ENCODE data around the gene DDA1.

The DDA1 gene

DNA sequence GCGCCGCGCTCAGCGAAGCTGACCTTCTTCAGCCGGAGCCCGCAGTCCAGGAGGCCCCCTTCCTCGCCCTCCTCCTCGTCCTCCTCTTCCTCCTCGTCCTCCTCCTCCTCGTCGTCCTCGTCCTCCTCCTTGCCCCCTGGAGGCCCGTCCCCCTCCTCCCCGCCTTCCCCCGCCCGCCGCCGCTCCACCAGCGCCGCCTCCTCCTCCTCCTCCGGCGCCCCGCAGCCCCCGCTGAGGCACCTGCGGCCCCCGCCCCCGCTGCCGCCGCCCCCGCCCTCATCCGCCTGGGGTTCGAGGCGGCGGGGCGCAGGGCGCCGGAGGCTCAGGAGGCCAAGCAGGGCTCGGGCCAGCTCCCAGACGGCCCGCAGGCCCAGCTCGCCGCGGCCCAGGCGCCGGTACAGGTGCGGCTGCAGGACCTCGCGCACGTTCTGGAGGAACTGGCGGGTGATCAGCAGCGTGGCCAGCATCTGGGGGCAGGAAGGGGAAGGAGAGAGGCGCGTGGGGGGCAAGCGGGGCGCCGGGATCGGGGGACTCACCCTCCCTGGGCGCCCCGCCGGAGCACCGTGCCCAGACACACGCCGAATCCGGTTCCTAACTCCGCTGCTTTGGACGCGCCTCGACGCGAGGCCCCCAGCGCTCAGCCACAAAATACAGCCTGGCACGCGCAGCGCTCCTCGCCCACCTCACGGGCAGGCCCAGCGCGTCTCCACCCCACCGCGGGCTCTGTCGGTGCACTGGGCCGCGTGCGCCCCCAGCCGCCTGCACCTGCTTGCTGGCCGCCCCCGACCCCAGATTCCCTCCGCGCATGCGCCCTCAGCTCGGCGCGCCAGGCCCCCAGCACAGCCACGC lies 19.4 kb downstream of the DDA1 start:
- TF ChIP-seq, protein P1, sequence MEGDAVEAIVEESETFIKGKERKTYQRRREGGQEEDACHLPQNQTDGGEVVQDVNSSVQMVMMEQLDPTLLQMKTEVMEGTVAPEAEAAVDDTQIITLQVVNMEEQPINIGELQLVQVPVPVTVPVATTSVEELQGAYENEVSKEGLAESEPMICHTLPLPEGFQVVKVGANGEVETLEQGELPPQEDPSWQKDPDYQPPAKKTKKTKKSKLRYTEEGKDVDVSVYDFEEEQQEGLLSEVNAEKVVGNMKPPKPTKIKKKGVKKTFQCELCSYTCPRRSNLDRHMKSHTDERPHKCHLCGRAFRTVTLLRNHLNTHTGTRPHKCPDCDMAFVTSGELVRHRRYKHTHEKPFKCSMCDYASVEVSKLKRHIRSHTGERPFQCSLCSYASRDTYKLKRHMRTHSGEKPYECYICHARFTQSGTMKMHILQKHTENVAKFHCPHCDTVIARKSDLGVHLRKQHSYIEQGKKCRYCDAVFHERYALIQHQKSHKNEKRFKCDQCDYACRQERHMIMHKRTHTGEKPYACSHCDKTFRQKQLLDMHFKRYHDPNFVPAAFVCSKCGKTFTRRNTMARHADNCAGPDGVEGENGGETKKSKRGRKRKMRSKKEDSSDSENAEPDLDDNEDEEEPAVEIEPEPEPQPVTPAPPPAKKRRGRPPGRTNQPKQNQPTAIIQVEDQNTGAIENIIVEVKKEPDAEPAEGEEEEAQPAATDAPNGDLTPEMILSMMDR (IDR thresholded peaks at IDR 0.05), result no peak
- Mint-ChIP-seq H3K27ac (no peak overlapping the region), H3K9me3 (no peaks in the 10 kb centered on the region), H3K4me1 (peaks cover 35% of the 10 kb centered on the region), H3K27me3 (ENCODE audit: low read depth, poor library complexity) (peaks cover 31% of the 10 kb centered on the region), H3K4me3 (peak overlapping the region; percentile 64), H3K36me3 (ENCODE audit: low read depth) (peaks cover 31% of the 10 kb centered on the region)
- peak; percentile 57 for DNase-seq

DNA sequence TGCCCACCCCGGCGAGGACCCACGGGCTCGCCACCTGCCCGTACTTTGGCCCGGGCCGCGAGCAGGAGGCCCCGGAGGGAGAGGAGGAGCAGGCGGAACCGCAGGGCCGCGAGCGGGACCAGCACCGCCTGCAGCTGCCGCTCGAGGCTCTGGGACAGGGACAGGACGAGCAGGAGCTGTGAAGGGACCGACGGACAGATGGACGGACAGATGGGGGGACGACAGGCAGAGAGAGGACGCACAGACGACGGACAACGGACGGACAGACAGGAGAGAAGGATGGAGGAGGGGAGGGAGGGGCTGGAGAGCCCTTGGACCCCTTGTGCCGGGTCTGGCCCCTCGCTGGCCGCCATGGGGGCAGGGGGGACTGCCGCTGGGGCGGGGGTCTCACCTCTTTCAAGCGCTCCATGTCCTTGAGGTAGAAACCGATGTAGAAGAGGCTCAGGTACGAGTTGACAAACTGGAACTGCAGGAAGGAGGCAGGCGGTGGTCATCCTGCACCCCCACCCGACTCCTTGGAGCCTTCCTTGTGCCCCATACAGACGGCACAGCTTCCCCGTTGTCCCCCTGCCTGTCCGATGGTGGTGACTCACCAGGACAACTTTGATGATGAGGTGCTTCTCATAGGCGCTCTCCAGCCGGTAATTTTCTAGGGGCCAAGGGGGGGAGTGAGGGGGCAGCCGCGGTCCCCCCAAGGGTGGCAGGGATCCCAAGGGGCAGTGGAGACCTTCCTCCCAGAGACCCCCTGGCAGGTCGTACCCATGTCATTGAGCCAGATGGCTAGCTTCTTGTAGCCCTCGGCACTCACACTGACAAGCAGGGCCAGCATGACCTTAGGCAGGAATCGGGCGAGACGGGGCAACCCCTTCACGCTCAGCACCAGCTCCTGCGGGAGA lies 20.3 kb downstream of the DDA1 start:
- peaks cover 31% of the 10 kb centered on the region for H3K36me3 Mint-ChIP-seq (ENCODE audit: low read depth)
- no peak overlapping the region for H3K27ac Mint-ChIP-seq
- TF ChIP-seq, protein P1 (IDR thresholded peaks at IDR 0.05), result no peak
- peak overlapping the region; percentile 47 for H3K4me3 Mint-ChIP-seq
- no peaks in the 10 kb centered on the region for H3K9me3 Mint-ChIP-seq
- DNase-seq, result no peak
- peaks cover 39% of the 10 kb centered on the region for H3K4me1 Mint-ChIP-seq
- peaks cover 31% of the 10 kb centered on the region for H3K27me3 Mint-ChIP-seq (ENCODE audit: low read depth, poor library complexity)

DNA sequence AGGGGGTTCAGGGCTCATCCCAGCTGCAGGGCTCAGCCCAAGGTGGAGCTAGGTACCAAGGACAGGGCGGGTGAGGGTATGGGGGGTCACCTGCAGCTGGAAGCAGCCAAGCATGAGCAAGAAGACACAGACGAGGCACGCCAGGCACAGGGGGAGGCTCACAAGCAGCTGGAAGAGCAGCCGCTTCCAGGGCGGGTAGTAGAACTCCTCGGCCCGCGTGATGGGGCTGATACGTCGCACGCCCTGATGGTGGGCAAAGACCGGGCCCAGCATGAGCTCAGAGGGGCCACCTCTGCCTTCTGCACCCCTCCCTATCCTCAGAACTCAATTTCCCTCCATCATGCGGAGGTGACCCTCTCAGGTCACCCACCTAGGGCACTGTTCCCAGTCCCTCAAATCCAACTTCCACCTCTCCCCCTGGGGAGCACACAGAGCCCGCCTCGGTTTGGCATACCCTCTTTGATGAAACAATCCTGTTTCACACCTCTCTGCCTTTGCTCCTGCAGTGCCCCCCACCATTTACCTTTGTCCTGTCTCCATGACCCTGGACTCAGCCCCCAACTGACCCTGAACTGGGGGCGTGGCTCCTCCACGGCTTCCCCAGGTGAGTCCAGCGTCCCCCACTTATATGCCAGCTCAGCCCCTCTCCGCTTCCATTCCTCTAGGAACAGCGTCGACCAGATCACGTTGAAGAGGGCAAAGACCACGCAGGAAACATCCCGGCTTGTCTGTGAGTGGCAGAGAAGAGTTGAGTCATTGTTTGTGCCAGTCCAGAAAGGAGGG lies 21.1 kb downstream of the DDA1 start:
- Mint-ChIP-seq H3K27ac (no peak overlapping the region), H3K27me3 (ENCODE audit: low read depth, poor library complexity) (peaks cover 31% of the 10 kb centered on the region), H3K36me3 (ENCODE audit: low read depth) (peaks cover 31% of the 10 kb centered on the region), H3K4me1 (peaks cover 47% of the 10 kb centered on the region), H3K4me3 (peak overlapping the region; percentile 60), H3K9me3 (no peaks in the 10 kb centered on the region)
- TF ChIP-seq, protein P1 (IDR thresholded peaks at IDR 0.05), result no peak
- no peak for DNase-seq

DNA sequence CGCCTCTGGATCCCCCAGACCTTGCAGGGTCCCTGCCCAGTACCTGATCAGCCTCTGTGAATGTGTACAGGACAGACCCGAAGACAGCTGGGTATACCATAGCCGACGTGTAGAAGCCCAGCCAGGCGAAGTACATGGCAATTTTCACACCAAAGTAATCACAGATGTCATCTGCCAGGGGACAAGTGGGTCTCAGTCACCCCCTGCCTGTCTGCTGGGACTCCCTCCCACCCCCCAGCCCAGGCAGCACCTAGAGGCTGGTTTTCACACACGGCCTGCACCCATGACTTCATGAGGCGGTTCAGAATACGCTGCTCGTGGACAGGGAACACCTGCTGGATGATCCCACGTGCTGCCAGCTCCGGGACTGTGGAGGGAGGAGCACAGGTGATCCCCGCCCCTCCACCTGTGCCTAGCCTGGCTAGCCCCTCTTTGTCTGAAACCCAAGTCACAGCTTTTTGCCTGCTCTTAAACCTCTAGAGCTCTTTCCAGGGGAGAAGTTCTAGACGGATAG lies 21.7 kb downstream of the DDA1 start:
- no peak overlapping the region for H3K27ac Mint-ChIP-seq
- no peak for DNase-seq
- H3K36me3 Mint-ChIP-seq (ENCODE audit: low read depth), result peaks cover 31% of the 10 kb centered on the region
- TF ChIP-seq, protein P1 (IDR thresholded peaks at IDR 0.05), result no peak
- peaks cover 47% of the 10 kb centered on the region for H3K4me1 Mint-ChIP-seq
- peak overlapping the region; percentile 12 for H3K4me3 Mint-ChIP-seq
- peaks cover 30% of the 10 kb centered on the region for H3K27me3 Mint-ChIP-seq (ENCODE audit: low read depth, poor library complexity)
- no peaks in the 10 kb centered on the region for H3K9me3 Mint-ChIP-seq

DNA sequence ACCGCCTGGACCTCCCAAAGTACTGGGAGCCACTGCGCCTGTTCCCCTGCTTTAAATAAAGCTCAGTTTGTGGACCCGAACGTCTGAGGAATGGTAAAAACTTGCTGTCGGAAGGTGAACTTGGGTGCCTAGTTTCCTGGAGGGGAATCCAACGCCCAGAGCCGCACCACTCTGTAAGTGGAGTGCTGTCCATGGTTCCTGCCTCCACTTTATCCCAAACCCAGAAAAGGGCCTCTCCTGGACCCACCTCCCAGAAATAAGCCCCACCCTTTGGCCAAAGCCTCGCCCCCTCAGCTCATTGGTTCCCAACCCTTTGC lies 23.0 kb downstream of the DDA1 start:
- peaks cover 31% of the 10 kb centered on the region for H3K36me3 Mint-ChIP-seq (ENCODE audit: low read depth)
- H3K4me1 Mint-ChIP-seq, result peaks cover 43% of the 10 kb centered on the region
- no peak overlapping the region for H3K4me3 Mint-ChIP-seq
- no peaks in the 10 kb centered on the region for H3K9me3 Mint-ChIP-seq
- TF ChIP-seq, protein P1 (IDR thresholded peaks at IDR 0.05), result no peak
- peaks cover 28% of the 10 kb centered on the region for H3K27me3 Mint-ChIP-seq (ENCODE audit: low read depth, poor library complexity)
- H3K27ac Mint-ChIP-seq, result no peak overlapping the region
- no peak for DNase-seq
